Epithelial cell of esophagus (primary cell): ENCODE measurements around the gene ENOX1.

Experiments used
- DNase-seq: peaks from one replicate; pipeline ENCODE4 v3.0.0; 2010; ENCODE audit warnings: low read depth
- H3K4me3 ChIP-seq: 2 replicates; pipeline ENCODE4 v1.5.1; 2011; ENCODE audit warnings: mild to moderate bottlenecking, low read length, control low read depth
- CTCF ChIP-seq: IDR thresholded peaks from 2 replicates; pipeline ENCODE4 v1.5.1; 2011; ENCODE audit warnings: low read depth, mild to moderate bottlenecking, low read length, control low read depth, inconsistent platforms; ENCODE audit not compliant: insufficient read depth; ENCODE audit errors: missing control alignments

Gene ENOX1

GRCh38 chr13:43546251-43546650, 240.5 kb downstream of the ENOX1 start:
- H3K4me3 ChIP-seq: no peak overlapping the region
- no peak for DNase-seq

GRCh38 chr13:43545317-43545874, 241.4 kb downstream of the ENOX1 start:
- TF ChIP-seq CTCF: no peak
- no peak overlapping the region for H3K4me3 ChIP-seq
- no peak for DNase-seq

More at GRCh38 chr13:43546251-43546650, 240.5 kb downstream of the ENOX1 start:
- no peak for TF ChIP-seq CTCF

- no peak overlapping the region for H3K4me3 ChIP-seq
- DNase-seq: no peak
- no peak for TF ChIP-seq CTCF
Measured at GRCh38 chr13:43544631-43545030, 242.1 kb downstream of the ENOX1 start.

- no peak for TF ChIP-seq CTCF
- H3K4me3 ChIP-seq: no peak overlapping the region
- DNase-seq: peak; percentile 19
Measured at GRCh38 chr13:43544011-43544410, 242.8 kb downstream of the ENOX1 start.

GRCh38 chr13:43543331-43543730, 243.4 kb downstream of the ENOX1 start:
- TF ChIP-seq CTCF: no peak
- no peak overlapping the region for H3K4me3 ChIP-seq
- no peak for DNase-seq

GRCh38 chr13:43537124-43537523, 249.6 kb downstream of the ENOX1 start:
- no peak for TF ChIP-seq CTCF
- H3K4me3 ChIP-seq: no peak overlapping the region
- DNase-seq: no peak

- no peak for TF ChIP-seq CTCF
- peak; percentile 79 for DNase-seq
- no peak overlapping the region for H3K4me3 ChIP-seq
Measured at GRCh38 chr13:43529796-43530195, 257.0 kb downstream of the ENOX1 start.
